GM18519 (cell line): ENCODE measurements around the gene VPS16.
"Not testable (repeated sequence)": the region's sequence is repeated elsewhere in the genome, so short reads cannot be mapped to it uniquely, and the experiment has no call there.

Source experiments
- ATAC-seq: cut with Tn5 transposase; IDR thresholded peaks from one replicate; pipeline ENCODE4 v1.9.1; 2021; ENCODE audit warnings: mild to moderate bottlenecking, moderate library complexity; ENCODE audit not compliant: unreplicated experiment, low FRiP score

The VPS16 gene

GRCh38 chr20:2806351-2806701 lies 34.2 kb upstream of the VPS16 start:
- no peak for ATAC-seq

GRCh38 chr20:2807019-2807418 lies 33.5 kb upstream of the VPS16 start:
- no peak for ATAC-seq

GRCh38 chr20:2807929-2808328 lies 32.6 kb upstream of the VPS16 start:
- not testable (repeated sequence) for ATAC-seq

GRCh38 chr20:2809690-2810089 lies 30.9 kb upstream of the VPS16 start:
- ATAC-seq = no peak

- no peak for ATAC-seq
Observed at GRCh38 chr20:2812189-2812588, 28.4 kb upstream of the VPS16 start.

GRCh38 chr20:2814076-2814475 lies 26.5 kb upstream of the VPS16 start:
- no peak for ATAC-seq

GRCh38 chr20:2814587-2815051 lies 25.9 kb upstream of the VPS16 start, which contains the start of gene C20orf141:
Gene C20orf141, plus strand, starts transcription at chr20:2814987. Its CDS starts 198 bp downstream, at chr20:2815185.
- no peak for ATAC-seq

GRCh38 chr20:2815242-2815900 lies 25.2 kb upstream of the VPS16 start:
- ATAC-seq = no peak

- ATAC-seq = no peak
Observed at GRCh38 chr20:2816030-2816582, 24.4 kb upstream of the VPS16 start, which contains the start of gene TMEM239. Gene TMEM239, plus strand, starts transcription at chr20:2816364. Its CDS starts 191 bp downstream, at chr20:2816555.

- ATAC-seq = no peak
Observed at GRCh38 chr20:2816583-2817340, 23.8 kb upstream of the VPS16 start.

GRCh38 chr20:2817341-2817726 lies 23.2 kb upstream of the VPS16 start:
- ATAC-seq = no peak

GRCh38 chr20:2817891-2818595 lies 22.5 kb upstream of the VPS16 start:
- ATAC-seq = no peak

GRCh38 chr20:2820084-2820895 lies 20.3 kb upstream of the VPS16 start:
- no peak for ATAC-seq

- ATAC-seq = no peak
Observed at GRCh38 chr20:2820896-2821869, 19.4 kb upstream of the VPS16 start.

GRCh38 chr20:2822073-2822472 lies 18.5 kb upstream of the VPS16 start:
- no peak for ATAC-seq

GRCh38 chr20:2825761-2826160 lies 14.8 kb upstream of the VPS16 start:
- ATAC-seq = no peak

- no peak for ATAC-seq
Observed at GRCh38 chr20:2826655-2827054, 13.9 kb upstream of the VPS16 start.

- no peak for ATAC-seq
Observed at GRCh38 chr20:2829376-2829775, 11.2 kb upstream of the VPS16 start.

GRCh38 chr20:2831206-2831605 lies 9.3 kb upstream of the VPS16 start:
- ATAC-seq = not testable (repeated sequence)
